Stimulated activated naive B cell treated with anti-CD40 and anti-IgM and Interleukin-4, amounts not matched to agents 10 μg/mL and 1 μg/mL and 100 μg/mL, for 72 hours (primary cell): ENCODE measurements around the gene USF3.
A peak's percentile ranks its signal among the peaks of the same experiment; 100 is the strongest.

Experiments used
- ATAC-seq, 2 donors: fragments of 150-1000 bp; cut with Tn5 transposase; replicated peaks; 2 replicates each; pipeline ENCODE4 v1.10.0; 2021; ENCODE audit warnings: moderate library complexity in 1 of 2
- DNase-seq: peaks from one replicate; pipeline ENCODE4 v3.0.0; 2021
- H3K27ac Mint-ChIP-seq: one replicate; pipeline ENCODE4 v1.8.0; 2022; ENCODE audit warnings: mild to moderate bottlenecking, mixed read lengths
- H3K27me3 Mint-ChIP-seq, 2 donors: one replicate each; pipeline ENCODE4 v1.8.0; 2022; ENCODE audit warnings: mixed read lengths in 2 of 2
- H3K36me3 Mint-ChIP-seq, 2 donors: one replicate each; pipeline ENCODE4 v1.8.0; 2022; ENCODE audit warnings: mixed read lengths in 2 of 2, mild to moderate bottlenecking in 1 of 2
- H3K4me1 Mint-ChIP-seq, 2 donors: one replicate each; pipeline ENCODE4 v1.8.0; 2022; ENCODE audit warnings: mixed read lengths in 2 of 2, mild to moderate bottlenecking in 1 of 2
- H3K4me3 Mint-ChIP-seq, 2 donors: one replicate each; pipeline ENCODE4 v1.8.0; 2022; ENCODE audit warnings: mild to moderate bottlenecking in 2 of 2, mixed read lengths in 2 of 2, moderate library complexity in 1 of 2
- H3K9me3 Mint-ChIP-seq, 2 donors: one replicate each; pipeline ENCODE4 v1.8.0; 2022; ENCODE audit warnings: mixed read lengths in 2 of 2, mild to moderate bottlenecking in 1 of 2

Gene USF3

GRCh38 chr3:113685124-113685523 is 11.3 kb downstream of the USF3 start:
- no peak for ATAC-seq

GRCh38 chr3:113684271-113684819 is 12.1 kb downstream of the USF3 start:
- Mint-ChIP-seq H3K9me3 (peaks cover 7 to 8% of the 10 kb centered on the region in 2 donors), H3K36me3 (peaks cover 14 to 42% of the 10 kb centered on the region in 2 donors), H3K4me1 (peaks cover 16 to 26% of the 10 kb centered on the region in 2 donors), H3K4me3 (no peak overlapping the region), H3K27me3 (no peaks in the 10 kb centered on the region), H3K27ac (no peak overlapping the region)
- DNase-seq (no peak), ATAC-seq (no peak)

More at GRCh38 chr3:113685124-113685523, 11.3 kb downstream of the USF3 start:
- DNase-seq = no peak
- H3K9me3 Mint-ChIP-seq = peaks cover 7 to 8% of the 10 kb centered on the region in 2 donors
- peaks cover 16 to 26% of the 10 kb centered on the region in 2 donors for H3K4me1 Mint-ChIP-seq
- no peak overlapping the region for H3K4me3 Mint-ChIP-seq
- H3K36me3 Mint-ChIP-seq = peaks cover 14 to 42% of the 10 kb centered on the region in 2 donors
- H3K27me3 Mint-ChIP-seq = no peaks in the 10 kb centered on the region
- H3K27ac Mint-ChIP-seq = no peak overlapping the region

GRCh38 chr3:113678773-113679172 is 17.7 kb downstream of the USF3 start:
- H3K27ac Mint-ChIP-seq = peak overlapping the region; percentile 63
- H3K36me3 Mint-ChIP-seq = peaks cover 29 to 42% of the 10 kb centered on the region in 2 donors
- H3K4me1 Mint-ChIP-seq = peaks cover 19 to 30% of the 10 kb centered on the region in 2 donors
- peaks cover 13 to 15% of the 10 kb centered on the region in 2 donors for H3K9me3 Mint-ChIP-seq
- no peaks in the 10 kb centered on the region for H3K27me3 Mint-ChIP-seq
- no peak overlapping the region for H3K4me3 Mint-ChIP-seq
- DNase-seq (no peak), ATAC-seq (no peak)

- no peaks in the 10 kb centered on the region for H3K27me3 Mint-ChIP-seq
- H3K9me3 Mint-ChIP-seq = peaks cover 13 to 15% of the 10 kb centered on the region in 2 donors
- ATAC-seq (no peak), DNase-seq (no peak)
- H3K36me3 Mint-ChIP-seq = peaks cover 28 to 38% of the 10 kb centered on the region in 2 donors
- no peak overlapping the region for H3K4me3 Mint-ChIP-seq
- peak overlapping the region; percentile 81 for H3K27ac Mint-ChIP-seq
- peaks cover 19 to 30% of the 10 kb centered on the region in 2 donors for H3K4me1 Mint-ChIP-seq
These were observed 18.7 kb downstream of the USF3 start for GRCh38 chr3:113677737-113678136.

GRCh38 chr3:113676261-113676660 is 20.2 kb downstream of the USF3 start:
- ATAC-seq = peak; percentile 52 to 72
- DNase-seq = no peak
- peak overlapping the region; percentile 90 for H3K27ac Mint-ChIP-seq
- H3K4me1 Mint-ChIP-seq = peaks cover 19 to 36% of the 10 kb centered on the region in 2 donors
- H3K4me3 Mint-ChIP-seq = no peak overlapping the region
- H3K36me3 Mint-ChIP-seq = peaks cover 38 to 41% of the 10 kb centered on the region in 2 donors
- peaks cover 13 to 15% of the 10 kb centered on the region in 2 donors for H3K9me3 Mint-ChIP-seq
- H3K27me3 Mint-ChIP-seq = no peaks in the 10 kb centered on the region

GRCh38 chr3:113673593-113673992 is 22.8 kb downstream of the USF3 start:
- ATAC-seq (peak; percentile 42 to 57), DNase-seq (no peak)
- H3K27me3 Mint-ChIP-seq = no peaks in the 10 kb centered on the region
- peaks cover 13 to 15% of the 10 kb centered on the region in 2 donors for H3K9me3 Mint-ChIP-seq
- H3K4me1 Mint-ChIP-seq = peaks cover 20 to 51% of the 10 kb centered on the region in 2 donors
- H3K4me3 Mint-ChIP-seq = no peak overlapping the region
- peaks cover 42 to 54% of the 10 kb centered on the region in 2 donors for H3K36me3 Mint-ChIP-seq
- H3K27ac Mint-ChIP-seq = no peak overlapping the region

GRCh38 chr3:113668015-113668414 is 28.4 kb downstream of the USF3 start:
- ATAC-seq (peak; percentile 31 to 39), DNase-seq (no peak)
- Mint-ChIP-seq H3K27ac (peak overlapping the region; percentile 91), H3K4me3 (peak overlapping the region in 1 of 2 donors; percentile 12), H3K9me3 (peaks cover 0 to 2% of the 10 kb centered on the region in 2 donors), H3K4me1 (peaks cover 18 to 56% of the 10 kb centered on the region in 2 donors), H3K36me3 (peaks cover 31 to 49% of the 10 kb centered on the region in 2 donors), H3K27me3 (no peaks in the 10 kb centered on the region)

- Mint-ChIP-seq H3K4me3 (no peak overlapping the region), H3K9me3 (peaks cover 0 to 2% of the 10 kb centered on the region in 2 donors), H3K4me1 (peaks cover 38 to 69% of the 10 kb centered on the region in 2 donors), H3K27ac (no peak overlapping the region), H3K27me3 (no peaks in the 10 kb centered on the region), H3K36me3 (peaks cover 37 to 61% of the 10 kb centered on the region in 2 donors)
- ATAC-seq (no peak), DNase-seq (no peak)
These were observed 31.8 kb downstream of the USF3 start for GRCh38 chr3:113664523-113665094.

GRCh38 chr3:113663761-113664160 is 32.7 kb downstream of the USF3 start:
- ATAC-seq = no peak
- DNase-seq = no peak
- Mint-ChIP-seq H3K36me3 (peaks cover 45 to 57% of the 10 kb centered on the region in 2 donors), H3K27me3 (no peaks in the 10 kb centered on the region), H3K4me3 (no peak overlapping the region), H3K9me3 (peaks cover 0 to 6% of the 10 kb centered on the region in 2 donors), H3K4me1 (peaks cover 46 to 69% of the 10 kb centered on the region in 2 donors), H3K27ac (no peak overlapping the region)

- DNase-seq (no peak), ATAC-seq (no peak)
- Mint-ChIP-seq H3K4me3 (no peak overlapping the region), H3K36me3 (peaks cover 47 to 56% of the 10 kb centered on the region in 2 donors), H3K9me3 (peaks cover 0 to 6% of the 10 kb centered on the region in 2 donors), H3K27me3 (no peaks in the 10 kb centered on the region), H3K4me1 (peaks cover 45 to 69% of the 10 kb centered on the region in 2 donors), H3K27ac (no peak overlapping the region)
These were observed 33.1 kb downstream of the USF3 start for GRCh38 chr3:113663324-113663750.

GRCh38 chr3:113662824-113663223 is 33.6 kb downstream of the USF3 start:
- ATAC-seq (no peak), DNase-seq (no peak)
- Mint-ChIP-seq H3K27ac (peak overlapping the region; percentile 65), H3K27me3 (no peaks in the 10 kb centered on the region), H3K4me3 (no peak overlapping the region), H3K9me3 (peaks cover 0 to 6% of the 10 kb centered on the region in 2 donors), H3K4me1 (peaks cover 46 to 69% of the 10 kb centered on the region in 2 donors), H3K36me3 (peaks cover 52 to 61% of the 10 kb centered on the region in 2 donors)

- Mint-ChIP-seq H3K4me1 (peaks cover 60 to 82% of the 10 kb centered on the region in 2 donors), H3K27me3 (no peaks in the 10 kb centered on the region), H3K4me3 (peak overlapping the region; percentile 17 to 64), H3K27ac (peak overlapping the region; percentile 95), H3K9me3 (peaks cover 3 to 13% of the 10 kb centered on the region in 2 donors), H3K36me3 (peaks cover 70 to 78% of the 10 kb centered on the region in 2 donors)
- ATAC-seq (peak; percentile 76 to 78), DNase-seq (peak; percentile 23)
These were observed 35.5 kb downstream of the USF3 start for GRCh38 chr3:113660896-113661295.

- DNase-seq = no peak
- Mint-ChIP-seq H3K36me3 (peaks cover 75 to 82% of the 10 kb centered on the region in 2 donors), H3K4me3 (peak overlapping the region; percentile 17 to 64), H3K27ac (peak overlapping the region; percentile 95), H3K4me1 (peaks cover 64 to 86% of the 10 kb centered on the region in 2 donors), H3K9me3 (peaks cover 3 to 17% of the 10 kb centered on the region in 2 donors), H3K27me3 (no peaks in the 10 kb centered on the region)
- peak; percentile 26 to 38 for ATAC-seq
These were observed 36.0 kb downstream of the USF3 start for GRCh38 chr3:113660458-113660857.

- Mint-ChIP-seq H3K27ac (peak overlapping the region; percentile 95), H3K4me1 (peaks cover 68 to 88% of the 10 kb centered on the region in 2 donors)
- no peak for ATAC-seq
These were observed 36.4 kb downstream of the USF3 start for GRCh38 chr3:113659996-113660395.

More at GRCh38 chr3:113659996-113660395, 36.4 kb downstream of the USF3 start:
- Mint-ChIP-seq H3K9me3 (peaks cover 6 to 17% of the 10 kb centered on the region in 2 donors), H3K27me3 (no peaks in the 10 kb centered on the region), H3K36me3 (peaks cover 77 to 85% of the 10 kb centered on the region in 2 donors), H3K4me3 (peak overlapping the region in 1 of 2 donors; percentile 44)
- no peak for DNase-seq
